DND-41 (cell line): Measurements from ENCODE around the gene SLC6A7.

ENCODE experiments used
- ATAC-seq: fragments of 200-7000 bp; cut with Tn5 transposase; 3 replicates; pipeline ENCODE4 v1.9.1; 2021; ENCODE audit warnings: low read depth; ENCODE audit not compliant: insufficient read depth
- DNase-seq: peaks from one replicate; pipeline ENCODE4 v3.0.0-alpha.2; 2020
- H2AFZ ChIP-seq: 2 replicates; pipeline ENCODE4 v1.6.0; 2012; ENCODE audit warnings: low read depth, low read length
- H3K27ac ChIP-seq: 2 replicates; pipeline ENCODE4 v1.5.1; 2012; ENCODE audit warnings: low read length, inconsistent platforms
- H3K27me3 ChIP-seq: fragments of 200-600 bp; sonication (generic); 2 replicates; pipeline ENCODE4 v1.6.0; 2012; ENCODE audit warnings: low read length, mild to moderate bottlenecking, inconsistent platforms; ENCODE audit not compliant: insufficient read depth, poor library complexity
- H3K36me3 ChIP-seq: 2 replicates; pipeline ENCODE4 v1.5.1; 2012; ENCODE audit warnings: low read length, inconsistent platforms; ENCODE audit not compliant: insufficient read depth
- H3K4me1 ChIP-seq: 2 replicates; pipeline ENCODE4 v1.5.1; 2012; ENCODE audit warnings: mild to moderate bottlenecking, low read length; ENCODE audit not compliant: insufficient read depth
- H3K4me2 ChIP-seq: 2 replicates; pipeline ENCODE4 v1.6.0; 2012; ENCODE audit warnings: mild to moderate bottlenecking, moderate library complexity, low read length, inconsistent platforms; ENCODE audit not compliant: insufficient read depth
- H3K4me3 ChIP-seq, 2 experiments: fragments of 200-600 bp in 1 of 2; shearing (Covaris generic) in 1 of 2; 2 replicates each; pipeline ENCODE4 v1.5.1; 2012 to 2016; ENCODE audit warnings: inconsistent platforms in 2 of 2, low read length in 2 of 2, mild to moderate bottlenecking in 2 of 2, low read depth in 1 of 2, moderate library complexity in 1 of 2
- H3K79me2 ChIP-seq: 2 replicates; pipeline ENCODE4 v1.6.0; 2012; ENCODE audit warnings: low read length, inconsistent platforms; ENCODE audit not compliant: insufficient read depth
- H3K9ac ChIP-seq: 2 replicates; pipeline ENCODE4 v1.6.0; 2012; ENCODE audit warnings: low read depth, mild to moderate bottlenecking, inconsistent platforms, low read length, moderate library complexity
- H3K9me3 ChIP-seq: 2 replicates; pipeline ENCODE4 v1.5.1; 2012; ENCODE audit warnings: low read length, moderate library complexity, mild to moderate bottlenecking, inconsistent platforms; ENCODE audit not compliant: insufficient read depth, severe bottlenecking
- H4K20me1 ChIP-seq: 2 replicates; pipeline ENCODE4 v1.6.0; 2012; ENCODE audit warnings: low read length; ENCODE audit not compliant: insufficient read depth
- EZH2 ChIP-seq: IDR thresholded peaks from 3 replicates; pipeline ENCODE4 v1.6.1; 2012; ENCODE audit warnings: borderline replicate concordance, low read depth, mild to moderate bottlenecking, moderate library complexity, low read length, inconsistent platforms; ENCODE audit not compliant: severe bottlenecking
- TF ChIP-seq, protein P1 (sequence below): IDR thresholded peaks from 2 replicates; pipeline ENCODE4 v1.5.1; 2012; ENCODE audit warnings: borderline replicate concordance, low read length, moderate library complexity, mild to moderate bottlenecking; ENCODE audit not compliant: poor library complexity, severe bottlenecking; ENCODE audit errors: extremely low read depth

Gene SLC6A7

DNA sequence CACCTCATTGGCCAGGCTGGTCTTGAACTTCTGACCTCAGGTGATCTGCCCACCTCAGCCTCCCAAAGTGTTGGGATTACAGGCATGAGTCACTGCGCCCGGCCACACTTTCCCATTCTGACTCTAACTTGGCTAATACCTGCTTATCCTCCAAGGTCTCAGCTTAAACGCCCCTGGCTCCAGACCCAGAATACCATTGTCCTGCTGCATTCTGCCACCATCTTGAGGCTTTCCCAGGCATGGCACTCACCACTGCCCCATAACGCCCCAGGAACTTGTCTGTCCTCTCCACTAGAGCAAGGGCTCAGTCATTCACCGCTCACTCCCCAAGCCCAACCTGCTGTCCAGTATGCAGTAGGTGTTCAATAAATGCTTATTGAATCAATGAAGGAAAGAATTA lies 59.9 kb downstream of the SLC6A7 start:
- no peaks in the 10 kb centered on the region for H3K36me3 ChIP-seq
- ATAC-seq (no peak), DNase-seq (no peak)
- H3K27me3 ChIP-seq = peaks cover 13% of the 10 kb centered on the region
- no peaks in the 10 kb centered on the region for H3K4me1 ChIP-seq
- H3K4me3 ChIP-seq = no peak overlapping the region
- no peak overlapping the region for H3K27ac ChIP-seq
- no peaks in the 10 kb centered on the region for H3K9me3 ChIP-seq
- no peak overlapping the region for H2AFZ ChIP-seq
- no peaks in the 10 kb centered on the region for H4K20me1 ChIP-seq
- H3K9ac ChIP-seq = no peak overlapping the region
- TF ChIP-seq, protein P1, sequence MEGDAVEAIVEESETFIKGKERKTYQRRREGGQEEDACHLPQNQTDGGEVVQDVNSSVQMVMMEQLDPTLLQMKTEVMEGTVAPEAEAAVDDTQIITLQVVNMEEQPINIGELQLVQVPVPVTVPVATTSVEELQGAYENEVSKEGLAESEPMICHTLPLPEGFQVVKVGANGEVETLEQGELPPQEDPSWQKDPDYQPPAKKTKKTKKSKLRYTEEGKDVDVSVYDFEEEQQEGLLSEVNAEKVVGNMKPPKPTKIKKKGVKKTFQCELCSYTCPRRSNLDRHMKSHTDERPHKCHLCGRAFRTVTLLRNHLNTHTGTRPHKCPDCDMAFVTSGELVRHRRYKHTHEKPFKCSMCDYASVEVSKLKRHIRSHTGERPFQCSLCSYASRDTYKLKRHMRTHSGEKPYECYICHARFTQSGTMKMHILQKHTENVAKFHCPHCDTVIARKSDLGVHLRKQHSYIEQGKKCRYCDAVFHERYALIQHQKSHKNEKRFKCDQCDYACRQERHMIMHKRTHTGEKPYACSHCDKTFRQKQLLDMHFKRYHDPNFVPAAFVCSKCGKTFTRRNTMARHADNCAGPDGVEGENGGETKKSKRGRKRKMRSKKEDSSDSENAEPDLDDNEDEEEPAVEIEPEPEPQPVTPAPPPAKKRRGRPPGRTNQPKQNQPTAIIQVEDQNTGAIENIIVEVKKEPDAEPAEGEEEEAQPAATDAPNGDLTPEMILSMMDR = no peak
- no peak for TF ChIP-seq EZH2
- no peak overlapping the region for H3K4me2 ChIP-seq
- no peaks in the 10 kb centered on the region for H3K79me2 ChIP-seq

DNA sequence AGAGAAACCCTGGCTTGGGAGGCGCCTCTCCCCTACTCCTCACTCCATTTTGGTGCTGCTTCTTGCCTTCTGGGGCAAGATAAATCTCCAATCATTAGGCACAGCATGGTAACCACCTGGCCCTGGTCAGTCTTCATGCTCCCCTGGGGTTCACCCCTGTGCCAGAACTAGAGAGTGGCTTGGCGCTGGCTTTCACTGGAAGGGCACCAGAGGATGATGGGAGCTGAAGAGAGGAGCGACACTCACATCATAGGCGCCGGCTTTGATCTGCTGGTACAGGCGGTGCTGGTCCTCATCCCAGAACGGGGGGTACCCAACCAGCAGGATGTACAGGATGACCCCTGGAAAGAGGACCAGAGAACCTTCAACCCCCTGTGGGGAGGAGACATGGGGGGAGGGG lies 61.6 kb downstream of the SLC6A7 start:
- Histone ChIP-seq H3K4me2 (no peak overlapping the region), H3K27me3 (peaks cover 13% of the 10 kb centered on the region)

DNA sequence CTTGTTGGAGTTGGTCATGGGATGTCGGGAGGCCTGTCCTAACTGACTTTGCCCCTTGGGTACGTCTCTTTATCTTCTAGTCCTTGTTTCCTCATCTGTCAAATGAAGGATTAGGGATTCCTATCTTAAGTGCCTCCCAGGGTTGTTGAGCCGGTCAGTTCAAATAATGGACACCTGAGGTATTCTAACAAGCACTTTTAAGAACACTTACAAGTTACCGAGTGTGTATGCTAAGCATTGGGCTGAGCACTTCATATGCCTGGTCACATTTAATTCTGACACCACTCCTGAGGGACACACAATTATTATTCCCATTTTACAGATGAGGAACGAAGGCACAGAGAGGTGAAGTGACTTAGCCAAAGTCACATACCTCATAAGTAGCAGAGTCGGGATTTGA lies 62.6 kb downstream of the SLC6A7 start:
- Histone ChIP-seq H4K20me1 (no peaks in the 10 kb centered on the region; the same call in 1 of the 2 replicates), H3K9ac (no peak overlapping the region), H3K27me3 (peaks cover 13% of the 10 kb centered on the region), H3K79me2 (no peaks in the 10 kb centered on the region), H3K9me3 (no peaks in the 10 kb centered on the region), H2AFZ (no peak overlapping the region), H3K4me1 (no peaks in the 10 kb centered on the region), H3K4me2 (no peak overlapping the region), H3K36me3 (no peaks in the 10 kb centered on the region), H3K4me3 (no peak overlapping the region), H3K27ac (no peak overlapping the region)
- DNase-seq (no peak), ATAC-seq (no peak)
- TF ChIP-seq, protein P1 = no peak
- TF ChIP-seq EZH2 = no peak

More for the DNA sequence above, 61.6 kb downstream of the SLC6A7 start:
- TF ChIP-seq, protein P1 = no peak
- no peak for TF ChIP-seq EZH2
- DNase-seq (no peak), ATAC-seq (no peak)
- Histone ChIP-seq H3K9me3 (no peaks in the 10 kb centered on the region), H3K79me2 (no peaks in the 10 kb centered on the region), H2AFZ (no peak overlapping the region), H4K20me1 (no peaks in the 10 kb centered on the region; the same call in 1 of the 2 replicates), H3K4me3 (no peak overlapping the region), H3K9ac (no peak overlapping the region), H3K4me1 (no peaks in the 10 kb centered on the region), H3K27ac (no peak overlapping the region), H3K36me3 (no peaks in the 10 kb centered on the region)
